ENCODE data around the gene S100A5.

Gene S100A5

DNA sequence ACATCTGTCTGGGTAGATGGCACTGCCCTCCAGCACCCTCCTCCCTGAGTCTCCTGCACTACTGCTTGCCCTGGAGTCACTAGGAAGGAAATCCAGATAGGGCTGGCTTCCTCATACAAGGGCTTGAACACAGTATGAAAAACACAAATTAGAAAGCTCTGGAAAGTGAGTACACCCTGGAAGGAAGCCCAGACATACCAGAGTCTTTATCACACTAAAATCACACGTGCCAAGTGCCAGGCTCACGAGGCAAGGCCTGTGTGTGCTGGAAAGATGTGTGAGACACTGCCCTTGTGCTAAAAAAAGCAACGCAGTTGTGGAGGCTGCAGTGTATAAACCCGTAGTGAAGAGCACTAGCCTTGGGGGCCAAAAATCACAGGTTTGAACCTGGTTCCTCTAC is 52.0 kb downstream of the S100A5 start:
- no peak overlapping the region for H3K9ac ChIP-seq (ENCODE audit: low read length)
- no peaks in the 10 kb centered on the region for H3K4me1 ChIP-seq (ENCODE audit: control insufficient read depth, low read depth, low read length)
- H3K4me2 ChIP-seq (ENCODE audit: low read length), result no peak overlapping the region
- no peak overlapping the region for H2AK5ac ChIP-seq (ENCODE audit: low read length)
- H2BK5ac ChIP-seq (ENCODE audit: low read length), result no peak overlapping the region
- no peaks in the 10 kb centered on the region for H3K79me1 ChIP-seq (ENCODE audit: low read length)
- no peak overlapping the region for H2BK120ac ChIP-seq (ENCODE audit: low read depth, low read length)
- no peaks in the 10 kb centered on the region for H3K79me2 ChIP-seq (ENCODE audit: control insufficient read depth, insufficient read depth, low read length)
- no peak overlapping the region for H3K23ac ChIP-seq (ENCODE audit: low read length)
- no peak overlapping the region for H2BK15ac ChIP-seq (replicated peaks; ENCODE audit: low read depth)
- H4K5ac ChIP-seq (ENCODE audit: low read length), result no peak overlapping the region
- no peak overlapping the region for H3K4me3 ChIP-seq (ENCODE audit: low read length)
- no peak overlapping the region for H3K4ac ChIP-seq (ENCODE audit: low read depth, low read length)
- no peak for DNase-seq
- no CpG with 5 or more reads among the region's 4 CpGs for WGBS (ENCODE audit: extremely low coverage, insufficient coverage, low lambda C conversion rate)
- no peak overlapping the region for H3K18ac ChIP-seq (ENCODE audit: low read length)
- no peaks in the 10 kb centered on the region for H3K27me3 ChIP-seq (ENCODE audit: insufficient read depth, low read length, poor library complexity)
- no peaks in the 10 kb centered on the region for H3K36me3 ChIP-seq (ENCODE audit: control insufficient read depth, insufficient read depth, low read length)
- H3K56ac ChIP-seq (ENCODE audit: low read length), result no peak overlapping the region
- H3K27ac ChIP-seq (ENCODE audit: low read depth, low read length), result no peak overlapping the region
- no peak overlapping the region for H4K8ac ChIP-seq (ENCODE audit: low read depth, low read length)

DNA sequence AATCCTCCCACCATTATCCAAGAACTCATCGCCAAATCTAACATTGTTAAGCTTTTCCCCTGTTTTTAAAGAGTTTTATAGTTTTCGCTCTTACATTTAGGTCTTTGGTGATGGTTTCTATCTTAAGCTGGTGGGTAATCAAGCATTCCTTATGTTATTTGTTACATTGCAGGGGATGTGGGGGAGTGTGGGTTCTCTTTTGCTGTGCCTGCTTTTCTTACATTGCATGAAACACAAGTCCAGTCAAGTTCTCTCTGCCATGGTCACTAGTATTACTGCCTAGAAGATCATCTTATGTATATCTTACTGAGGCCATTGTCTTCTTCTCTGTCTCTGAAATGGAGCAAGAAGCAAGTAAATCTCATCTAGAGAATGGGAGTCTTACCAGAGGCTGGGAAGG is 53.0 kb downstream of the S100A5 start:
- H3K18ac ChIP-seq (ENCODE audit: low read length), result no peak overlapping the region
- H2BK15ac ChIP-seq (replicated peaks; ENCODE audit: low read depth), result no peak overlapping the region
- H3K4me1 ChIP-seq (ENCODE audit: control insufficient read depth, low read depth, low read length), result no peaks in the 10 kb centered on the region
- H3K36me3 ChIP-seq (ENCODE audit: control insufficient read depth, insufficient read depth, low read length), result no peaks in the 10 kb centered on the region
- no peak overlapping the region for H3K23ac ChIP-seq (ENCODE audit: low read length)
- no peak overlapping the region for H2BK120ac ChIP-seq (ENCODE audit: low read depth, low read length)
- H3K79me2 ChIP-seq (ENCODE audit: control insufficient read depth, insufficient read depth, low read length), result no peaks in the 10 kb centered on the region
- WGBS (ENCODE audit: extremely low coverage, insufficient coverage, low lambda C conversion rate), result no CpG with 5 or more reads among the region's 2 CpGs
- no peak overlapping the region for H3K9ac ChIP-seq (ENCODE audit: low read length)
- H3K4me3 ChIP-seq (ENCODE audit: low read length), result no peak overlapping the region
- H4K5ac ChIP-seq (ENCODE audit: low read length), result no peak overlapping the region
- H4K8ac ChIP-seq (ENCODE audit: low read depth, low read length), result no peak overlapping the region
- H3K4ac ChIP-seq (ENCODE audit: low read depth, low read length), result no peak overlapping the region
- H2BK5ac ChIP-seq (ENCODE audit: low read length), result no peak overlapping the region
- H3K79me1 ChIP-seq (ENCODE audit: low read length), result no peaks in the 10 kb centered on the region
- no peak overlapping the region for H3K4me2 ChIP-seq (ENCODE audit: low read length)
- H3K27ac ChIP-seq (ENCODE audit: low read depth, low read length), result no peak overlapping the region
- no peak overlapping the region for H3K56ac ChIP-seq (ENCODE audit: low read length)
- H3K27me3 ChIP-seq (ENCODE audit: insufficient read depth, low read length, poor library complexity), result no peaks in the 10 kb centered on the region
- no peak for DNase-seq
- H2AK5ac ChIP-seq (ENCODE audit: low read length), result no peak overlapping the region
